Panc1 (cell line): ENCODE results near the gene FN1. TPM values are rescaled to one million over a fixed set of nuclear protein-coding genes. Genes with fewer than 3 reads are reported as not detected.

Source experiments
- ATAC-seq: fragments of 200-7000 bp; cut with Tn5 transposase; 2 replicates; pipeline ENCODE4 v1.9.1; 2020; ENCODE audit warnings: mild to moderate bottlenecking, moderate library complexity
- BruUV-seq: library from RNA; stranded (reverse); fragments of 400-500 nt; replicated peaks from 2 replicates; lab custom pipeline; 2021; lab: Mats Ljungman, UMichigan
- CTCF ChIA-PET: fragments of 300-600 bp; sonication (Branson Sonifier 250); formaldehyde crosslinking; loops from one replicate; lab custom pipeline; 2022; ENCODE audit warnings: antibody characterized with exemption; lab: Charles Lee
- POLR2A ChIA-PET: fragments of 300-600 bp; sonication (Branson Sonifier 250); formaldehyde crosslinking; loops from one replicate; lab custom pipeline; 2022; ENCODE audit warnings: antibody characterized with exemption; lab: Charles Lee
- DNase-seq: peaks from one replicate; pipeline ENCODE4 v3.0.0-alpha.2; 2010; ENCODE audit warnings: low read depth, low spot score
- H3K27ac ChIP-seq: 2 replicates; pipeline ENCODE4 v1.5.1; 2011; ENCODE audit warnings: mild to moderate bottlenecking, low read length, inconsistent platforms
- H3K27me3 ChIP-seq: fragments of 200-500 bp; sonication (Bioruptor generic); 2 replicates; pipeline ENCODE4 v1.6.0; 2014; ENCODE audit warnings: low read length, inconsistent platforms; ENCODE audit not compliant: control insufficient read depth, insufficient read depth
- H3K36me3 ChIP-seq: fragments of 200-500 bp; sonication (Bioruptor generic); 2 replicates; pipeline ENCODE4 v1.5.1; 2014; ENCODE audit warnings: inconsistent platforms, mild to moderate bottlenecking, low read length, moderate library complexity; ENCODE audit not compliant: control insufficient read depth, insufficient read depth
- H3K4me1 ChIP-seq: 2 replicates; pipeline ENCODE4 v1.5.1; 2011; ENCODE audit warnings: inconsistent platforms, mild to moderate bottlenecking, low read length, moderate library complexity; ENCODE audit not compliant: control insufficient read depth, insufficient read depth
- H3K4me3 ChIP-seq, 2 experiments: 2 replicates each; pipeline ENCODE4 v1.5.1; 2011 to 2012; ENCODE audit warnings: low read depth in 2 of 2, low read length in 2 of 2, mild to moderate bottlenecking in 2 of 2, inconsistent platforms in 1 of 2, moderate library complexity in 1 of 2
- H3K9me3 ChIP-seq: fragments of 200-500 bp; sonication (Bioruptor generic); 2 replicates; pipeline ENCODE4 v1.5.1; 2014; ENCODE audit warnings: low read depth, mild to moderate bottlenecking, inconsistent platforms, low read length, moderate library complexity; ENCODE audit not compliant: control insufficient read depth, insufficient read depth
- CTCF ChIP-seq: fragments of 450-650 bp; IDR thresholded peaks from 2 replicates; pipeline ENCODE4 v1.5.1; 2017; ENCODE audit warnings: mild to moderate bottlenecking
- POLR2AphosphoS5 ChIP-seq: IDR thresholded peaks from 2 replicates; pipeline ENCODE4 v1.6.1; 2012; ENCODE audit warnings: mild to moderate bottlenecking, low read depth, low read length, moderate library complexity
- REST ChIP-seq, 2 experiments: IDR thresholded peaks; 2 replicates each; pipeline ENCODE4 v1.6.1; 2011 to 2012; ENCODE audit warnings: low read depth in 2 of 2, control low read depth in 1 of 2, low read length in 1 of 2, mild to moderate bottlenecking in 1 of 2, moderate library complexity in 1 of 2; ENCODE audit not compliant: insufficient read depth in 1 of 2
- SIN3A ChIP-seq: IDR thresholded peaks from 2 replicates; pipeline ENCODE4 v1.6.1; 2012; ENCODE audit warnings: low read depth, mild to moderate bottlenecking, low read length, moderate library complexity, borderline replicate concordance; ENCODE audit not compliant: insufficient read depth
- TCF7L2 ChIP-seq: IDR thresholded peaks from 2 replicates; pipeline ENCODE4 v1.6.1; 2011; ENCODE audit warnings: mild to moderate bottlenecking, low read depth, low read length, inconsistent platforms
- in situ Hi-C: cut with HindIII; loops from 2 replicates; pipeline ENCODE4 v1.10.0; 2016; ENCODE audit warnings: low sequenced_read_pairs, low pct_unique_long_range_greater_than_20kb
- intact Hi-C: fragments of 100-400 bp; cut with micrococcal nuclease; formaldehyde crosslinking; loops from one replicate; pipeline ENCODE4 v1.10.0; 2022; ENCODE audit not compliant: unreplicated experiment
- total RNA-seq: library from RNA; stranded (reverse); gene quantifications from one replicate; pipeline ENCODE4 v1.2.1, GENCODE V29; 2021; ENCODE audit not compliant: unreplicated experiment

The FN1 gene
- total RNA-seq, 1 experiment from 2014 or later: 4.2 TPM

GRCh38 chr2:215421859-215422461, 13.9 kb downstream of the FN1 start:
- BruUV-seq: no TSS peak
- no peaks in the 10 kb centered on the region for H3K4me1 ChIP-seq
- peaks cover 3% of the 10 kb centered on the region; the same call in 1 of the 2 replicates for H3K27me3 ChIP-seq
- H3K9me3 ChIP-seq: no peaks in the 10 kb centered on the region
- DNase-seq: no peak
- no peak overlapping the region for H3K4me3 ChIP-seq
- intact Hi-C loops: no loop called here
- ATAC-seq: no peak
- no peak for TF ChIP-seq TCF7L2
- no peak for TF ChIP-seq SIN3A
- no peak for TF ChIP-seq POLR2AphosphoS5
- TF ChIP-seq REST (IDR thresholded peaks at IDR 0.05; ENCODE audit: insufficient read depth in 1 of 2, low read depth in 2 of 2, low read length in 1 of 2): no peak
- TF ChIP-seq CTCF: no peak
- ChIA-PET POLR2A (no interaction called here), CTCF (no interaction called here)
- H3K27ac ChIP-seq: no peak overlapping the region
- in situ Hi-C loops: no loop called here
- H3K36me3 ChIP-seq: no peaks in the 10 kb centered on the region

- intact Hi-C loops: no loop called here
- peaks cover 6% of the 10 kb centered on the region; the same call in 1 of the 2 replicates for H3K27me3 ChIP-seq
- POLR2A ChIA-PET: no interaction called here
- CTCF ChIA-PET: no interaction called here
- no peak for DNase-seq
- no peaks in the 10 kb centered on the region for H3K36me3 ChIP-seq
- no peaks in the 10 kb centered on the region for H3K4me1 ChIP-seq
- no peaks in the 10 kb centered on the region for H3K9me3 ChIP-seq
- in situ Hi-C loops: no loop called here
- no peak for ATAC-seq
- BruUV-seq: no TSS peak
- H3K4me3 ChIP-seq: no peak overlapping the region
- no peak overlapping the region for H3K27ac ChIP-seq
- no peak for TF ChIP-seq POLR2AphosphoS5
Observed at GRCh38 chr2:215420471-215420935, 15.4 kb downstream of the FN1 start.

GRCh38 chr2:215419769-215420470, 15.9 kb downstream of the FN1 start:
- TF ChIP-seq SIN3A (no peak), CTCF (no peak), REST (IDR thresholded peaks at IDR 0.05; ENCODE audit: insufficient read depth in 1 of 2, low read depth in 2 of 2, low read length in 1 of 2) (no peak), POLR2AphosphoS5 (no peak), TCF7L2 (no peak)

More at GRCh38 chr2:215419769-215420470, 15.9 kb downstream of the FN1 start:
- BruUV-seq: no TSS peak
- H3K27ac ChIP-seq: no peak overlapping the region
- no peak overlapping the region for H3K4me3 ChIP-seq
- H3K9me3 ChIP-seq: no peaks in the 10 kb centered on the region
- DNase-seq: no peak
- ATAC-seq: no peak
- no peaks in the 10 kb centered on the region for H3K4me1 ChIP-seq
- ChIA-PET CTCF (no interaction called here), POLR2A (no interaction called here)
- H3K36me3 ChIP-seq: no peaks in the 10 kb centered on the region
- H3K27me3 ChIP-seq: peaks cover 6% of the 10 kb centered on the region; the same call in 1 of the 2 replicates
- in situ Hi-C loops (no loop called here), intact Hi-C loops (no loop called here)
